Bronchial epithelial cell (primary cell): ENCODE results near the gene SLC41A2. TPM values are rescaled to one million over a fixed set of nuclear protein-coding genes. Genes with fewer than 3 reads are reported as not detected.

ENCODE experiments used
- DNase-seq: peaks from one replicate; pipeline ENCODE4 v3.0.0-alpha.2; 2010; ENCODE audit warnings: low read depth
- FAIRE-seq: peaks from 2 replicates; lab custom pipeline; 2011; peaks lifted over from hg19 to GRCh38; lab: Jason Lieb, UNC
- H3K27me3 ChIP-seq: 2 replicates; pipeline ENCODE4 v1.5.1; 2011; ENCODE audit warnings: low read length; ENCODE audit not compliant: control insufficient read depth, insufficient read depth
- H3K36me3 ChIP-seq: 2 replicates; pipeline ENCODE4 v1.5.1; 2011; ENCODE audit warnings: low read length; ENCODE audit not compliant: control insufficient read depth, insufficient read depth
- H3K4me3 ChIP-seq: 2 replicates; pipeline ENCODE4 v1.5.1; 2011; ENCODE audit warnings: mild to moderate bottlenecking, low read depth, low read length, control low read depth
- total RNA-seq: library from RNA; depleted of rRNA; stranded (reverse); fragments of >200 nt; gene quantifications from 2 replicates; pipeline ENCODE4 v1.2.1, GENCODE V29; 2014
- TF ChIP-seq, protein P1 (sequence below): IDR thresholded peaks from 2 replicates; pipeline ENCODE4 v1.5.1; 2011; ENCODE audit warnings: mild to moderate bottlenecking, moderate library complexity, low read length, control low read depth, inconsistent platforms; ENCODE audit not compliant: insufficient read depth, severe bottlenecking

Gene SLC41A2
- total RNA-seq, 1 donor from 2014 or later, result 2.4 TPM

DNA sequence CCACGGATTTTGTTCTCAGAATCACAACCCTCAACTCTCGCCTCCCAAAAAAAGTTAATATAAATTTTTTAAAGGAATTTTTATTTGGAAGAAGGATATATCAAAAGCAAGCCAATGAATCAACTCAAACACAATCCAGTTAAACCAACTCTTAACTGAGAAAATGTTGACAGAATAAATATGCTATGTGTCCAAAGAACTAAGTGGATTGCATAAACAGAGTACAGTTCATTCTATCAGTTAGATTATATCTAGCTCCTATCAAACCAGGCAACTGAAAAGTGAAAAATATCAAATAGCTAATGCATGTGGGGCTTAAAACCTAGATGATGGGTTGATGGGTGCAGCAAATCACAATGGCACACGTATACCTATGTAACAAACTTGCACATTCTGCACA is 16.6 kb downstream of the SLC41A2 start:
- Histone ChIP-seq H3K36me3 (no peaks in the 10 kb centered on the region), H3K27me3 (no peaks in the 10 kb centered on the region), H3K4me3 (no peak overlapping the region)
- FAIRE-seq (no peak), DNase-seq (no peak)
- TF ChIP-seq, protein P1, sequence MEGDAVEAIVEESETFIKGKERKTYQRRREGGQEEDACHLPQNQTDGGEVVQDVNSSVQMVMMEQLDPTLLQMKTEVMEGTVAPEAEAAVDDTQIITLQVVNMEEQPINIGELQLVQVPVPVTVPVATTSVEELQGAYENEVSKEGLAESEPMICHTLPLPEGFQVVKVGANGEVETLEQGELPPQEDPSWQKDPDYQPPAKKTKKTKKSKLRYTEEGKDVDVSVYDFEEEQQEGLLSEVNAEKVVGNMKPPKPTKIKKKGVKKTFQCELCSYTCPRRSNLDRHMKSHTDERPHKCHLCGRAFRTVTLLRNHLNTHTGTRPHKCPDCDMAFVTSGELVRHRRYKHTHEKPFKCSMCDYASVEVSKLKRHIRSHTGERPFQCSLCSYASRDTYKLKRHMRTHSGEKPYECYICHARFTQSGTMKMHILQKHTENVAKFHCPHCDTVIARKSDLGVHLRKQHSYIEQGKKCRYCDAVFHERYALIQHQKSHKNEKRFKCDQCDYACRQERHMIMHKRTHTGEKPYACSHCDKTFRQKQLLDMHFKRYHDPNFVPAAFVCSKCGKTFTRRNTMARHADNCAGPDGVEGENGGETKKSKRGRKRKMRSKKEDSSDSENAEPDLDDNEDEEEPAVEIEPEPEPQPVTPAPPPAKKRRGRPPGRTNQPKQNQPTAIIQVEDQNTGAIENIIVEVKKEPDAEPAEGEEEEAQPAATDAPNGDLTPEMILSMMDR, result no peak

DNA sequence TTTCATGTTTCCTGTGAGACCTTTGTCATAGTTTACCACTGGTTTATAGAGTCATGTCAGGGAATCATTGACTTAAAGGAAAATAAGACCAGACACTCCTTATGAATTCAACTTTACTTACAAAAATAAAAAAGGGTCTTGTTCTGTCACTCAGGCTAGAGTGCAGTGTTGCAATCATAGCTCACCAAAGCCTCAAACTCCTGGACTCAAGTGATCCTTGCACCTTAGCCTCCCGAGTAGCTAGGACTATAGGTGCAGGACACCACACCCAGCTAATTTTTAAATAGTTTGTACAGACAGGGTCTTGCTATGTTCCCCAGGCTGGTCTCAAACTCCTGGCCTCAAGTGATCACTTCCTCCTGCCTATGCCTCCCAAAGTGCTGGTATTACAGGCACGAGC is 19.0 kb downstream of the SLC41A2 start:
- Histone ChIP-seq H3K36me3 (no peaks in the 10 kb centered on the region), H3K4me3 (no peak overlapping the region), H3K27me3 (no peaks in the 10 kb centered on the region)
- TF ChIP-seq, protein P1, result no peak
- no peak for FAIRE-seq
- DNase-seq, result no peak

DNA sequence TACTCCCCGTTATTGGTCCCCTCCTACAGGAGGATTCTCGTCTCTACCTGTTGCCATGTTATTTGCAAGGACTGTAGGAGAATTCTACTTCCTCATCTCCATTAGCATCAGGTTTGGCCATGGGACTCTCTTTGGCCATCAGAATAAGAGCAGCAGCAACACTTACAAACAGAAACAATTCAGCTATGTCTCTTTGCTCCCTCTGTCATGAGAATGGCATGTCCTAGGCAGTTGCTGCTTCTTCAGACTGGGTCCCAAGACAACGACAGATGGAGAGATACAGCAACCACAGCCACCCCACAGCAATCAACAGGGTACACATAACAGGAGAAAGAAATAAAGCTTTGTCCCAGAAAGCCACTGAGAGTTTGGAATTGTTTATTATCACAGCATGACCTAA is 19.7 kb downstream of the SLC41A2 start:
- FAIRE-seq, result no peak
- TF ChIP-seq, protein P1, result no peak

DNA sequence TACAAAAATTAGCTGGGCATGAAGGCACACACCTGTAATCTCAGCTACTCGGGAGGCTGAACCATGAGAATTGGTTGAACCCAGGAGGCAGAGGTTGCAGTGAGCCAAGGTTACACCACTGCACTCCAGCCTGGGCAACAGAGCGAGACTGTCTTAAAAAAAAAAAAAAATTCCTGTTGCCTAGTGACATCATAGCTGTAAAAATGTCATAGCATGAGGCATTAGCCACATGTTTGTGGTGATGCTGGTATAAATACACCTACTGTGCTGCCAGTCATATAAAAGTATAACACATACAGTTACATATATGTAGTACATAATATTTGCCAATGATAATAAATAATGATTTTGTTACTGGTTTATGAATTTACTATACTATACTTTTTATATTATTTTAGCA is 22.2 kb downstream of the SLC41A2 start:
- H3K4me3 ChIP-seq, result no peak overlapping the region
- H3K36me3 ChIP-seq, result no peaks in the 10 kb centered on the region
- FAIRE-seq (no peak), DNase-seq (no peak)
- no peaks in the 10 kb centered on the region for H3K27me3 ChIP-seq
- TF ChIP-seq, protein P1, result no peak

More for the DNA sequence above, 19.7 kb downstream of the SLC41A2 start:
- DNase-seq, result no peak
- no peaks in the 10 kb centered on the region for H3K27me3 ChIP-seq
- H3K36me3 ChIP-seq, result no peaks in the 10 kb centered on the region
- H3K4me3 ChIP-seq, result no peak overlapping the region

DNA sequence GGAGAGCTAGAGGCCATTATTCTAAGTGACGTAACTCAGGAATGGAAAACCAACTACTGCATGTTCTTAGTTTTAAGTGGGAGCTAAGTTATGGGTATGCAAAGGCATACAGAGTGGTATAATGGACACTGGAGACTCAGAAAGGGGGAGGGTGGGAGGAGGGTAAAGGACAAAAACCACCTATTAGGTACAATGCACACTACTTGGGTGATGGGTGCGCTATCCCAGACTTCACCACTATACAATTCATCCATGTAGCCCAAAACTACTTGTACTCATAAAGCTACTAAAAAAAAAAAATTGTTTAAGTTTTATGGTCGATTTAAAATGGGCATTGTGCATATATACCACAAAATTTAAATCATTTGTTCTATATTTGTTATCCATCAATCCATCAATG is 24.3 kb downstream of the SLC41A2 start:
- FAIRE-seq, result no peak
- TF ChIP-seq, protein P1, result no peak
- Histone ChIP-seq H3K4me3 (no peak overlapping the region), H3K36me3 (no peaks in the 10 kb centered on the region), H3K27me3 (no peaks in the 10 kb centered on the region)
- no peak for DNase-seq

DNA sequence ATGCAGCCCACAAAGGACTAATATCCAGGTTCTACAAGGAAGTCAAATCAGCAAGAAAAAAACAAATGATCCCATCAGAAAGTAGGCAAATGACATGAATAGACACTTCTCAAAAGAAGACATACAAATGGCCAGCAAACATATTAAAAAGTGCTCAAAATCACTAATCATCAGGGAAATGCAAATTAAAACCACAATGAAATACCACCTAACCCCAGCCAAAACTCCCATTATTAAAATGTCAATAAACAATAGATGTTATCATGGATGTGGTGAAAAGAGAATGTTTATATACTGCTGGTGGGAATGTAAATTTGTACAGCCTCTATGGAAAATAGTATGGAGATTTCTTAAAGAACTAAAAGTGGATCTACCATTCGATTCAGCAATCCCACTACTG is 25.0 kb downstream of the SLC41A2 start:
- Histone ChIP-seq H3K36me3 (no peaks in the 10 kb centered on the region), H3K4me3 (no peak overlapping the region), H3K27me3 (no peaks in the 10 kb centered on the region)
- TF ChIP-seq, protein P1, result no peak
- no peak for FAIRE-seq
- DNase-seq, result no peak
